Measurements from ENCODE around the gene LINGO4.

DNA sequence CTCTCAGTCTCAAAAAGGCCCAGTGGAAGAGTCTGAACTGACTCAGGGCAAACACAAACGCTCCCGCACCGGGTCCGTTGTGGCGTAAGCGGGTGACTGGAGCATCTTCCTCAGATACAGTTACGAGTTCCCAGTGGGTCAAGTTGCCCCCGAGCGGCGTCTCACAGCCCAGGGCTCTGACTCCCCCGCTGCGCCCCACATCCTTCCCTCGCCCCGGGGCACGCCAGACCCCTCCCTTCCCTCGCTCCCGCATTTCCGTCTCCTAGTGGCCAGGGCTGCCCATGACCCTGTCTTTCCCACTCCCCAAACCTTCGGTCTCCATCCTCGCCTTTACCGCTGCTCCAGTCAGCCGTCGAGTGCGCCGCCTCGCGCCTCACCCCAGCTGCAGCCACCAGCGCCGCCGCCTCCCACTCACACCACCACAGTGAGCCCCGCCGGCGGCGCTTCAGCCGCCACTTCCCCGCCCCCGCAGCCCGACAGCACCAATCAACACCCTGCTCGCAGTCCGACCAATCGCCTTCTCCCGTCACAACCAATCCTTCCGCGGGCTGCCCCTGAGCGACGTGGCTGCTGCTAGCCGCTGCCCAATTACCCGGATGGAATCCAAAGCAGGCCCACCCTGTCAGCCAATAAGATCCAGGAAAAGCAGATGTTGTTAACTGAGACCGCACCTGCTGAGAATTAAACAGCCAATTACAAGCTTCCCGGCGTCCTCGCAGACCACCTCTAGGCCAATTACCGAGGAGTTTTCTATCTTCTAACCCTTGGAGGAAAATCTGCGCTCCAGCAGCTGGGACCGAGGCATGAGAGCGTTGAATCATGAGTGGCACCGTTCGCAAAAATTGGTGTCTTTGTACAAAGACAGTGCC is 14.9 kb downstream of the LINGO4 start, which contains the start of gene TDRKH:
- TF ChIP-seq CTCF (IDR thresholded peaks at IDR 0.05) (peak in 3 of 4 donors; percentile 16 to 23 (median 20)), POLR2A (IDR thresholded peaks at IDR 0.05) (peak; percentile 79)
